Measurements from ENCODE around the gene SLC51B.

GRCh38 chr15:65060641-65061397 is 15.6 kb downstream of the SLC51B start:
- TF ChIP-seq SUZ12 (IDR thresholded peaks at IDR 0.05; ENCODE audit: extremely low read depth, insufficient read depth, insufficient read length) (no peak), YY1 (IDR thresholded peaks at IDR 0.05; ENCODE audit: insufficient read depth, insufficient read length) (no peak), ZNF274 (IDR thresholded peaks at IDR 0.05; ENCODE audit: low read depth, low read length) (no peak)
